ENCODE results near the gene FABP1.

Gene FABP1

DNA sequence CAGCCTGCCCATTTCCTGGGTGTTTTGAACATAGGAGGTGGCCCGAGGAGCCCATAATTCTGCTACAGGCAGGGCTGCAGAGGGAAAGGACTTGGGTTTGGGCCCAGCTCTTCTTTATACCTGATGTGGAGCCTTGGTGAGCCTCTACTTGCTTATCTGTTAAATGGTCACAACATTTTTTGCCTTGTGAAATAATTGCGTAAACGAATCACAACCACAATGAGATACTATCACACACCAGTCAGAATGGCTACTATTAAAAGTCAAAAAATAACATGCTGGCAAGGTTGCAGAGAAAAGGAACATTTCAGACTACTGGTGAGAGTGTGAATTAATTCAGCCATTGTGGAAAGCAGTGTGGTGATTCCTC is 4.1 kb upstream of the FABP1 start:
- Histone ChIP-seq H2BK15ac (ENCODE audit: low read length) (no peak overlapping the region), H2BK120ac (ENCODE audit: low read depth, low read length) (no peak overlapping the region), H3K79me1 (ENCODE audit: low read depth, low read length) (no peaks in the 10 kb centered on the region), H3K14ac (ENCODE audit: low read length) (no peak overlapping the region), H3K18ac (ENCODE audit: low read length) (no peak overlapping the region), H3K4me2 (ENCODE audit: insufficient read depth, low read length, poor library complexity, severe bottlenecking) (no peak overlapping the region), H3K36me3 (replicated peaks in 1 of 2; ENCODE audit: control insufficient read depth in 2 of 2, insufficient read depth in 2 of 2, low read length in 2 of 2) (no peaks in the 10 kb centered on the region), H4K8ac (ENCODE audit: low read depth, low read length) (no peak overlapping the region), H3K9ac (ENCODE audit: low read depth, low read length, poor library complexity) (no peak overlapping the region), H2AFZ (ENCODE audit: low read length) (no peak overlapping the region), H2BK5ac (ENCODE audit: low read length) (no peak overlapping the region), H4K91ac (ENCODE audit: low read depth, low read length, poor library complexity) (no peak overlapping the region), H3K9me3 (replicated peaks in 1 of 2; ENCODE audit: control insufficient read depth in 2 of 2, insufficient read depth in 1 of 2, low read depth in 1 of 2, low read length in 2 of 2) (no peaks in the 10 kb centered on the region), H2AK5ac (ENCODE audit: low read depth, low read length) (no peak overlapping the region), H3K27me3 (ENCODE audit: control insufficient read depth in 3 of 3, insufficient read depth in 3 of 3, low read depth in 1 of 3, low read length in 3 of 3) (peaks cover 0 to 4% (median 0%) of the 10 kb centered on the region in 3 experiments), H3K23ac (ENCODE audit: low read depth, low read length, poor library complexity) (no peak overlapping the region), H3K4me3 (ENCODE audit: low read length in 2 of 2) (no peak overlapping the region), H3K4ac (ENCODE audit: low read length) (no peak overlapping the region), H2BK12ac (ENCODE audit: low read length) (no peak overlapping the region), H3K27ac (replicated peaks; ENCODE audit: low read length) (no peak overlapping the region), H3K4me1 (ENCODE audit: control insufficient read depth in 2 of 2, insufficient read depth in 1 of 2, low read depth in 1 of 2, low read length in 2 of 2) (no peaks in the 10 kb centered on the region)
- DNase-seq (ENCODE audit: low spot score): no peak
- WGBS, 2 donors (ENCODE audit: extremely low coverage in 2 of 2, insufficient read length in 2 of 2, insufficient replicate concordance in 1 of 2): no CpG with 5 or more reads among the region's 3 CpGs

- no peak for DNase-seq (ENCODE audit: low spot score)
- H3K4me1 ChIP-seq (ENCODE audit: control insufficient read depth in 2 of 2, insufficient read depth in 1 of 2, low read depth in 1 of 2, low read length in 2 of 2): no peaks in the 10 kb centered on the region
- peak overlapping the region in 1 of 2 donors; percentile 10 for H3K4me3 ChIP-seq (ENCODE audit: low read length in 2 of 2)
- no peak overlapping the region for H3K23ac ChIP-seq (ENCODE audit: low read depth, low read length, poor library complexity)
- H3K14ac ChIP-seq (ENCODE audit: low read length): peak overlapping the region; percentile 25
- no peak overlapping the region for H3K27ac ChIP-seq (replicated peaks; ENCODE audit: low read length)
- WGBS, 2 donors (ENCODE audit: extremely low coverage in 2 of 2, insufficient read length in 2 of 2, insufficient replicate concordance in 1 of 2): no CpG with 5 or more reads among the region's 9 CpGs
- H3K4me2 ChIP-seq (ENCODE audit: insufficient read depth, low read length, poor library complexity, severe bottlenecking): no peak overlapping the region
- H3K9ac ChIP-seq (ENCODE audit: low read depth, low read length, poor library complexity): no peak overlapping the region
- no peak overlapping the region for H2BK15ac ChIP-seq (ENCODE audit: low read length)
- H4K91ac ChIP-seq (ENCODE audit: low read depth, low read length, poor library complexity): no peak overlapping the region
- H3K9me3 ChIP-seq (replicated peaks in 1 of 2; ENCODE audit: control insufficient read depth in 2 of 2, insufficient read depth in 1 of 2, low read depth in 1 of 2, low read length in 2 of 2): no peaks in the 10 kb centered on the region
- no peak overlapping the region for H2BK12ac ChIP-seq (ENCODE audit: low read length)
- H2AK5ac ChIP-seq (ENCODE audit: low read depth, low read length): peak overlapping the region; percentile 28
- peaks cover 0 to 5% (median 0%) of the 10 kb centered on the region in 3 experiments for H3K27me3 ChIP-seq (ENCODE audit: control insufficient read depth in 3 of 3, insufficient read depth in 3 of 3, low read depth in 1 of 3, low read length in 3 of 3)
- peak overlapping the region; percentile 40 for H3K18ac ChIP-seq (ENCODE audit: low read length)
- no peak overlapping the region for H2BK5ac ChIP-seq (ENCODE audit: low read length)
- no peak overlapping the region for H2AFZ ChIP-seq (ENCODE audit: low read length)
- H4K8ac ChIP-seq (ENCODE audit: low read depth, low read length): no peak overlapping the region
- no peaks in the 10 kb centered on the region for H3K36me3 ChIP-seq (replicated peaks in 1 of 2; ENCODE audit: control insufficient read depth in 2 of 2, insufficient read depth in 2 of 2, low read length in 2 of 2)
- no peaks in the 10 kb centered on the region for H3K79me1 ChIP-seq (ENCODE audit: low read depth, low read length)
- peak overlapping the region; percentile 11 for H2BK120ac ChIP-seq (ENCODE audit: low read depth, low read length)
- H3K4ac ChIP-seq (ENCODE audit: low read length): no peak overlapping the region
Observed at GRCh38 chr2:88131201-88131998, 3.5 kb upstream of the FABP1 start.

- no peak overlapping the region for H2BK5ac ChIP-seq (ENCODE audit: low read length)
- WGBS, 2 donors (ENCODE audit: extremely low coverage in 2 of 2, insufficient read length in 2 of 2, insufficient replicate concordance in 1 of 2): no CpG with 5 or more reads among the region's 7 CpGs
- no peaks in the 10 kb centered on the region for H3K9me3 ChIP-seq (replicated peaks in 1 of 2; ENCODE audit: control insufficient read depth in 2 of 2, insufficient read depth in 1 of 2, low read depth in 1 of 2, low read length in 2 of 2)
- no peak for DNase-seq (ENCODE audit: low spot score)
- no peak overlapping the region for H2AK5ac ChIP-seq (ENCODE audit: low read depth, low read length)
- H4K91ac ChIP-seq (ENCODE audit: low read depth, low read length, poor library complexity): no peak overlapping the region
- no peaks in the 10 kb centered on the region for H3K36me3 ChIP-seq (replicated peaks in 1 of 2; ENCODE audit: control insufficient read depth in 2 of 2, insufficient read depth in 2 of 2, low read length in 2 of 2)
- H3K9ac ChIP-seq (ENCODE audit: low read depth, low read length, poor library complexity): no peak overlapping the region
- no peak overlapping the region for H2AFZ ChIP-seq (ENCODE audit: low read length)
- H3K4me3 ChIP-seq (ENCODE audit: low read length in 2 of 2): no peak overlapping the region
- no peak overlapping the region for H2BK120ac ChIP-seq (ENCODE audit: low read depth, low read length)
- no peak overlapping the region for H3K4ac ChIP-seq (ENCODE audit: low read length)
- no peak overlapping the region for H3K27ac ChIP-seq (replicated peaks; ENCODE audit: low read length)
- no peak overlapping the region for H2BK12ac ChIP-seq (ENCODE audit: low read length)
- peaks cover 0 to 16% (median 0%) of the 10 kb centered on the region in 3 experiments for H3K27me3 ChIP-seq (ENCODE audit: control insufficient read depth in 3 of 3, insufficient read depth in 3 of 3, low read depth in 1 of 3, low read length in 3 of 3)
- no peak overlapping the region for H3K23ac ChIP-seq (ENCODE audit: low read depth, low read length, poor library complexity)
- no peaks in the 10 kb centered on the region for H3K79me1 ChIP-seq (ENCODE audit: low read depth, low read length)
- H4K8ac ChIP-seq (ENCODE audit: low read depth, low read length): no peak overlapping the region
- no peak overlapping the region for H3K18ac ChIP-seq (ENCODE audit: low read length)
- H3K4me1 ChIP-seq (ENCODE audit: control insufficient read depth in 2 of 2, insufficient read depth in 1 of 2, low read depth in 1 of 2, low read length in 2 of 2): no peaks in the 10 kb centered on the region
- H3K14ac ChIP-seq (ENCODE audit: low read length): no peak overlapping the region
- no peak overlapping the region for H2BK15ac ChIP-seq (ENCODE audit: low read length)
- no peak overlapping the region for H3K4me2 ChIP-seq (ENCODE audit: insufficient read depth, low read length, poor library complexity, severe bottlenecking)
Observed at GRCh38 chr2:88129313-88129959, 1.6 kb upstream of the FABP1 start.

- no peak overlapping the region for H2BK12ac ChIP-seq (ENCODE audit: low read length)
- H3K4me3 ChIP-seq (ENCODE audit: low read length in 2 of 2): no peak overlapping the region
- no peaks in the 10 kb centered on the region for H3K9me3 ChIP-seq (replicated peaks in 1 of 2; ENCODE audit: control insufficient read depth in 2 of 2, insufficient read depth in 1 of 2, low read depth in 1 of 2, low read length in 2 of 2)
- no peaks in the 10 kb centered on the region for H3K79me1 ChIP-seq (ENCODE audit: low read depth, low read length)
- H3K27me3 ChIP-seq (ENCODE audit: control insufficient read depth in 3 of 3, insufficient read depth in 3 of 3, low read depth in 1 of 3, low read length in 3 of 3): peaks cover 0 to 16% (median 0%) of the 10 kb centered on the region in 3 experiments
- no CpG with 5 or more reads among the region's 7 CpGs for WGBS, 2 donors (ENCODE audit: extremely low coverage in 2 of 2, insufficient read length in 2 of 2, insufficient replicate concordance in 1 of 2)
- H2BK15ac ChIP-seq (ENCODE audit: low read length): no peak overlapping the region
- H3K14ac ChIP-seq (ENCODE audit: low read length): no peak overlapping the region
- no peak overlapping the region for H3K4ac ChIP-seq (ENCODE audit: low read length)
- H2BK5ac ChIP-seq (ENCODE audit: low read length): no peak overlapping the region
- H2BK120ac ChIP-seq (ENCODE audit: low read depth, low read length): no peak overlapping the region
- no peak overlapping the region for H3K9ac ChIP-seq (ENCODE audit: low read depth, low read length, poor library complexity)
- no peak overlapping the region for H3K18ac ChIP-seq (ENCODE audit: low read length)
- no peak overlapping the region for H4K91ac ChIP-seq (ENCODE audit: low read depth, low read length, poor library complexity)
- no peak overlapping the region for H3K27ac ChIP-seq (replicated peaks; ENCODE audit: low read length)
- no peak overlapping the region for H2AK5ac ChIP-seq (ENCODE audit: low read depth, low read length)
- no peak for DNase-seq (ENCODE audit: low spot score)
- no peak overlapping the region for H3K23ac ChIP-seq (ENCODE audit: low read depth, low read length, poor library complexity)
- H3K4me2 ChIP-seq (ENCODE audit: insufficient read depth, low read length, poor library complexity, severe bottlenecking): no peak overlapping the region
- no peaks in the 10 kb centered on the region for H3K4me1 ChIP-seq (ENCODE audit: control insufficient read depth in 2 of 2, insufficient read depth in 1 of 2, low read depth in 1 of 2, low read length in 2 of 2)
- H3K36me3 ChIP-seq (replicated peaks in 1 of 2; ENCODE audit: control insufficient read depth in 2 of 2, insufficient read depth in 2 of 2, low read length in 2 of 2): no peaks in the 10 kb centered on the region
- H4K8ac ChIP-seq (ENCODE audit: low read depth, low read length): no peak overlapping the region
- no peak overlapping the region for H2AFZ ChIP-seq (ENCODE audit: low read length)
Observed at GRCh38 chr2:88128654-88129312, 921 bp upstream of the FABP1 start.

Data from neuronal stem cell (in vitro differentiated cells).